GM11168 (cell line): Measurements from ENCODE around the gene OR14I1.
"Not testable (repeated sequence)": the region's sequence is repeated elsewhere in the genome, so short reads cannot be mapped to it uniquely, and the experiment has no call there.

Source experiments
- in situ Hi-C: fragments of 300-500 bp; cut with MboI; formaldehyde crosslinking; loops from one replicate; pipeline ENCODE4 v1.12.0; 2022; ENCODE audit warnings: low sequenced_read_pairs; ENCODE audit not compliant: unreplicated experiment

Gene OR14I1

GRCh38 chr1:248691567-248692155 is 10.9 kb downstream of the OR14I1 start:
- in situ Hi-C loops: no loop called here

DNA sequence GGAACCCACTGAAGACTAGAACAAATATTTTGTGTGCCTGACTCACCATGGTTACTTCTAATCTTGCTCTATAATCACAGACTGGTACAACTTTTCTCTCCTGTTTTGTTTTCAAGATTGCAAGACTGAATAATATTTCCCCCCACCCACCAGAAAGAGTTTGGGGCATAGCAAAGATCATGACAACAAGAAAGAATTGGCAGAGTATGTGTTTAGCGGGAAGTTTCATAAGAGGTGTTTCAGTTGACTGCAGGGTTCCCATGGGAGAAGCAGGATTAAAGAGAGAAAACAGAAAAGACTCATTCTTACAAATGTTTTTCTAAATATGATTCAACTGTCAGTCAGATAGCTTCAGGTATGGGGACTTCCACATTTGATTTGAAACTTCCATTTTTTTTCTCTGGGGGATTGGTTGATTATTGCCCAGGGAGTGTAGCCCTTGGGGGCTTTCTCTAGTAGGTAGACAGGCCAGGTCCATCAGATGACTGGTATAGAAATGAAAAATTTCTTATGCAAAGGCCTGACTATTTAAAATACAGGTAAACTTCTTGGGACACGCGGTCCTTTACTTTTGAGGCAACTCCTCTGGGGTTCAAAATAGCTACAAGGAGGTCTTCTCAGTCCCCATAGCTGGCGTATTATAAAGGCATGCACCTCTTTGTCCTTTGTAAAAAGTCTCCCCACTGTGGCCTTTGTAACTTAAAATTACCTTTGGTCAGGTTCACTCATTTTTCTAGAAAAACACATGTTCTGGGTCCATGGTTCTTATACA is 13.9 kb downstream of the OR14I1 start:
- in situ Hi-C loops: no loop called here

DNA sequence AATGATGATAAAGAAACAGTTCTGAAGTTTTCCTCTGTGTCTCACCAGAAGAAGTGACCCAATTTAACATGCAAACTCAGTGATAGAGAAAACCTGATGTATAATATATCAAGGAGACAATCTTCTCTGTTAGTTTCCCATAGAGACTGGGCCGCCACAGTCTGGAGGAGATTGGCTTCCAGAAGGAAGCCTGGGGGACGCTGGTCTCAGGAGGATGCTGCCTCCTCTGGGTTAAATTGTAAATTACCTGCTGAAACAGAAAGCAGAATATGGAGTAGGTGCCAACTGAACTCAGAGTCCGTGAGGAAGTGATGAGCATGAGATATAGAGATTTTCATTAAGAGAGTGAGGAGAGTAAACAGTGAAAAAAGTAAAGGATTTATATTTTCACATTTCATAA is 15.8 kb downstream of the OR14I1 start:
- in situ Hi-C loops: no loop called here

- in situ Hi-C loops: loop anchor here (5.0 kb wide), 1 partner anchor 64 kb away; no protein-coding TSS in a partner anchor
Measured at GRCh38 chr1:248681651-248682050, 20.9 kb downstream of the OR14I1 start.

GRCh38 chr1:248670003-248670402 is 32.6 kb downstream of the OR14I1 start:
- in situ Hi-C loops: no loop called here

- in situ Hi-C loops: not testable (repeated sequence)
Measured at GRCh38 chr1:248663453-248664328, 38.9 kb downstream of the OR14I1 start.

GRCh38 chr1:248656797-248657196 is 45.8 kb downstream of the OR14I1 start:
- in situ Hi-C loops: not testable (repeated sequence)

- in situ Hi-C loops: not testable (repeated sequence)
Measured at GRCh38 chr1:248655354-248655753, 47.2 kb downstream of the OR14I1 start, which contains the start of gene OR2T27. TSS of gene OR2T27 (minus strand) at chr1:248655528. CDS start at chr1:248650884, 4,644 bp downstream.
